CD8-positive, alpha-beta memory T cell (primary cell): ENCODE data around the gene KRTAP10-12. TPM values are rescaled to one million over a fixed set of nuclear protein-coding genes. Genes with fewer than 3 reads are reported as not detected.
"Not testable (repeated sequence)": the region's sequence is repeated elsewhere in the genome, so short reads cannot be mapped to it uniquely, and the experiment has no call there.

Source experiments
- CTCF ChIA-PET: fragments of 350-600 bp; sonication (Branson Sonifier 250); formaldehyde crosslinking; loops from one replicate; lab custom pipeline; 2021; ENCODE audit warnings: antibody characterized with exemption; lab: Charles Lee
- POLR2A ChIA-PET: fragments of 350-600 bp; sonication (Branson Sonifier 250); formaldehyde crosslinking; loops from one replicate; lab custom pipeline; 2021; ENCODE audit warnings: antibody characterized with exemption; lab: Charles Lee
- DNase-seq, 5 donors: peaks; one replicate each; pipeline versions ENCODE4 v3.0.0 to v3.0.0-alpha.2; 2020 to 2022; ENCODE audit warnings: mixed read lengths in 1 of 5
- H3K27ac ChIP-seq: one replicate; pipeline ENCODE4 v1.7.0; 2013; ENCODE audit warnings: low read depth, mild to moderate bottlenecking, low read length, moderate library complexity
- H3K27me3 ChIP-seq: 2 replicates; pipeline ENCODE4 v1.7.0; 2013; ENCODE audit warnings: low read length, mild to moderate bottlenecking; ENCODE audit not compliant: insufficient read depth, poor library complexity, severe bottlenecking
- H3K36me3 ChIP-seq: 2 replicates; pipeline ENCODE4 v1.7.0; 2013; ENCODE audit warnings: mild to moderate bottlenecking, low read length, moderate library complexity; ENCODE audit not compliant: insufficient read depth
- H3K4me1 ChIP-seq: 2 replicates; pipeline ENCODE4 v1.7.0; 2013; ENCODE audit warnings: mild to moderate bottlenecking, low read length, moderate library complexity; ENCODE audit not compliant: insufficient read depth
- H3K4me3 ChIP-seq: 2 replicates; pipeline ENCODE4 v1.7.0; 2013; ENCODE audit warnings: mild to moderate bottlenecking, low read length
- H3K9me3 ChIP-seq: 2 replicates; pipeline ENCODE4 v1.7.0; 2013; ENCODE audit warnings: mild to moderate bottlenecking, low read length
- H3K27ac Mint-ChIP-seq, 8 donors: one replicate each; pipeline ENCODE4 v1.8.0; 2020 to 2021; ENCODE audit warnings: mixed read lengths in 8 of 8, mild to moderate bottlenecking in 6 of 8, inconsistent platforms in 3 of 8, moderate library complexity in 3 of 8
- H3K27me3 Mint-ChIP-seq, 2 donors: one replicate each; pipeline ENCODE4 v1.8.0; 2020 to 2021; ENCODE audit warnings: mixed read lengths in 2 of 2, mild to moderate bottlenecking in 1 of 2, moderate library complexity in 1 of 2
- H3K36me3 Mint-ChIP-seq, 3 donors: one replicate each; pipeline ENCODE4 v1.8.0; 2020 to 2021; ENCODE audit warnings: mixed read lengths in 3 of 3, inconsistent platforms in 1 of 3, mild to moderate bottlenecking in 1 of 3
- H3K4me1 Mint-ChIP-seq, 3 donors: one replicate each; pipeline ENCODE4 v1.8.0; 2020 to 2021; ENCODE audit warnings: mixed read lengths in 3 of 3, inconsistent platforms in 1 of 3, mild to moderate bottlenecking in 1 of 3
- H3K4me3 Mint-ChIP-seq, 7 donors: one replicate each; pipeline ENCODE4 v1.8.0; 2020 to 2021; ENCODE audit warnings: mixed read lengths in 7 of 7, mild to moderate bottlenecking in 6 of 7, moderate library complexity in 4 of 7, inconsistent platforms in 2 of 7
- H3K9me3 Mint-ChIP-seq, 5 donors: one replicate each; pipeline ENCODE4 v1.8.0; 2020 to 2022; ENCODE audit warnings: mixed read lengths in 5 of 5, mild to moderate bottlenecking in 3 of 5, moderate library complexity in 2 of 5, inconsistent platforms in 1 of 5
- polyA plus RNA-seq: library from polyadenylated mRNA; unstranded; fragments of 300-500 nt; fragmentation: Illumina TruSeq; gene quantifications from one replicate; pipeline ENCODE4 v1.2.3, GENCODE V29; 2021
- total RNA-seq, 2 experiments: library from RNA; stranded (reverse); gene quantifications; one replicate each; pipeline ENCODE4 v1.2.3, GENCODE V29; 2021

Gene KRTAP10-12
- total and polyA plus RNA-seq, 3 experiments from 2014 or later: not detected

GRCh38 chr21:44677881-44678280 is 19.1 kb upstream of the KRTAP10-12 start:
- DNase-seq: no peak
- no peak overlapping the region for H3K27ac Mint-ChIP-seq
- ChIA-PET CTCF (no interaction called here), POLR2A (no interaction called here)
- H3K4me3 ChIP-seq: no peak overlapping the region
- no peaks in the 10 kb centered on the region for H3K9me3 ChIP-seq
- no peaks in the 10 kb centered on the region for H3K36me3 ChIP-seq
- no peak overlapping the region for H3K27ac ChIP-seq
- H3K9me3 Mint-ChIP-seq: peaks cover 5 to 15% (median 12%) of the 10 kb centered on the region in 5 donors
- H3K27me3 Mint-ChIP-seq: peaks cover 1 to 4% of the 10 kb centered on the region in 2 donors
- H3K36me3 Mint-ChIP-seq: peaks cover 0 to 28% (median 1%) of the 10 kb centered on the region in 3 donors
- H3K4me3 Mint-ChIP-seq: no peak overlapping the region
- H3K4me1 Mint-ChIP-seq: peaks cover 0 to 1% (median 0%) of the 10 kb centered on the region in 3 donors
- no peaks in the 10 kb centered on the region for H3K4me1 ChIP-seq
- no peaks in the 10 kb centered on the region for H3K27me3 ChIP-seq

- peaks cover 0 to 4% (median 0%) of the 10 kb centered on the region in 3 donors for H3K36me3 Mint-ChIP-seq
- no peak for DNase-seq
- H3K9me3 Mint-ChIP-seq: no peaks in the 10 kb centered on the region
- H3K4me1 Mint-ChIP-seq: peaks cover 3 to 7% (median 4%) of the 10 kb centered on the region in 3 donors
- H3K27me3 ChIP-seq: no peaks in the 10 kb centered on the region
- ChIA-PET CTCF (no interaction called here), POLR2A (no interaction called here)
- H3K27ac Mint-ChIP-seq: no peak overlapping the region
- H3K27ac ChIP-seq: no peak overlapping the region
- no peak overlapping the region for H3K4me3 ChIP-seq
- H3K4me3 Mint-ChIP-seq: no peak overlapping the region
- peaks cover 1 to 11% of the 10 kb centered on the region in 2 donors for H3K27me3 Mint-ChIP-seq
- no peaks in the 10 kb centered on the region for H3K9me3 ChIP-seq
- H3K36me3 ChIP-seq: no peaks in the 10 kb centered on the region
- no peaks in the 10 kb centered on the region for H3K4me1 ChIP-seq
Measured at GRCh38 chr21:44681152-44681551, 15.8 kb upstream of the KRTAP10-12 start.

- no peaks in the 10 kb centered on the region for H3K4me1 ChIP-seq
- POLR2A ChIA-PET: interaction anchor here (0.6 kb wide), 1 partner anchor 35 kb away, joined by 3 read pairs; no protein-coding TSS in a partner anchor
- peaks cover 6 to 7% (median 6%) of the 10 kb centered on the region in 3 donors for H3K4me1 Mint-ChIP-seq
- peaks cover 0 to 4% (median 0%) of the 10 kb centered on the region in 3 donors for H3K36me3 Mint-ChIP-seq
- H3K27ac Mint-ChIP-seq: no peak within 1 kb of the TSS
- CTCF ChIA-PET: interaction anchor here (1.3 to 1.4 kb wide), 2 partner anchors 24 to 111 kb away, joined by 3 read pairs; partner anchors contain the start of gene KRTAP12-3
- no peaks in the 10 kb centered on the region for H3K9me3 Mint-ChIP-seq
- H3K4me3 Mint-ChIP-seq: no peak within 1 kb of the TSS
- no peaks in the 10 kb centered on the region for H3K36me3 ChIP-seq
- no peaks in the 10 kb centered on the region for H3K27me3 ChIP-seq
- DNase-seq: no peak
- H3K27me3 Mint-ChIP-seq: peaks cover 1 to 16% of the 10 kb centered on the region in 2 donors
- no peaks in the 10 kb centered on the region for H3K9me3 ChIP-seq
- H3K27ac ChIP-seq: no peak within 1 kb of the TSS
- H3K4me3 ChIP-seq: no peak within 1 kb of the TSS
Measured at GRCh38 chr21:44681861-44682579, 15.0 kb upstream of the KRTAP10-12 start, which contains the start of gene KRTAP12-1. Gene KRTAP12-1, minus strand, starts transcription at chr21:44682163. Its CDS starts 40 bp downstream, at chr21:44682123.

- ChIA-PET POLR2A (interaction anchor here (0.6 kb wide), 1 partner anchor 35 kb away, joined by 3 read pairs; no protein-coding TSS in a partner anchor), CTCF (interaction anchor here (1.3 to 1.4 kb wide), 2 partner anchors 25 to 111 kb away, joined by 3 read pairs; partner anchors contain the start of gene KRTAP12-3)
- H3K27ac ChIP-seq: no peak overlapping the region
- no peak overlapping the region for H3K4me3 Mint-ChIP-seq
- no peaks in the 10 kb centered on the region for H3K36me3 ChIP-seq
- peaks cover 0 to 4% (median 0%) of the 10 kb centered on the region in 3 donors for H3K36me3 Mint-ChIP-seq
- no peaks in the 10 kb centered on the region for H3K9me3 ChIP-seq
- H3K4me3 ChIP-seq: no peak overlapping the region
- H3K4me1 Mint-ChIP-seq: peaks cover 6 to 7% (median 6%) of the 10 kb centered on the region in 3 donors
- H3K27ac Mint-ChIP-seq: no peak overlapping the region
- H3K27me3 Mint-ChIP-seq: peaks cover 4 to 22% of the 10 kb centered on the region in 2 donors
- DNase-seq: no peak
- H3K4me1 ChIP-seq: no peaks in the 10 kb centered on the region
- no peaks in the 10 kb centered on the region for H3K9me3 Mint-ChIP-seq
- H3K27me3 ChIP-seq: no peaks in the 10 kb centered on the region
Measured at GRCh38 chr21:44682580-44683151, 14.3 kb upstream of the KRTAP10-12 start.

GRCh38 chr21:44684077-44684476 is 12.9 kb upstream of the KRTAP10-12 start:
- no peak overlapping the region for H3K4me3 ChIP-seq
- no peaks in the 10 kb centered on the region for H3K4me1 ChIP-seq
- no peak for DNase-seq
- H3K27me3 Mint-ChIP-seq: peaks cover 8 to 23% of the 10 kb centered on the region in 2 donors
- H3K36me3 ChIP-seq: no peaks in the 10 kb centered on the region
- H3K9me3 Mint-ChIP-seq: no peaks in the 10 kb centered on the region
- H3K27ac Mint-ChIP-seq: peak overlapping the region in 1 of 8 donors; percentile 43
- no peaks in the 10 kb centered on the region for H3K9me3 ChIP-seq
- H3K4me3 Mint-ChIP-seq: no peak overlapping the region
- no peaks in the 10 kb centered on the region for H3K27me3 ChIP-seq
- peaks cover 0 to 4% (median 0%) of the 10 kb centered on the region in 3 donors for H3K36me3 Mint-ChIP-seq
- H3K27ac ChIP-seq: no peak overlapping the region
- H3K4me1 Mint-ChIP-seq: peaks cover 6 to 7% (median 6%) of the 10 kb centered on the region in 3 donors
- CTCF ChIA-PET: no interaction called here
- POLR2A ChIA-PET: no interaction called here

GRCh38 chr21:44684483-44684882 is 12.5 kb upstream of the KRTAP10-12 start:
- Histone ChIP-seq H3K4me3 (no peak overlapping the region), H3K27ac (no peak overlapping the region), H3K9me3 (no peaks in the 10 kb centered on the region), H3K36me3 (no peaks in the 10 kb centered on the region), H3K4me1 (no peaks in the 10 kb centered on the region), H3K27me3 (no peaks in the 10 kb centered on the region)
- Mint-ChIP-seq H3K4me1 (peaks cover 6 to 7% (median 6%) of the 10 kb centered on the region in 3 donors), H3K36me3 (peaks cover 0 to 4% (median 0%) of the 10 kb centered on the region in 3 donors), H3K4me3 (no peak overlapping the region), H3K9me3 (no peaks in the 10 kb centered on the region), H3K27me3 (peaks cover 8 to 23% of the 10 kb centered on the region in 2 donors), H3K27ac (peak overlapping the region in 1 of 8 donors; percentile 91)
- ChIA-PET POLR2A (no interaction called here), CTCF (no interaction called here)
- no peak for DNase-seq

- peak overlapping the region in 1 of 7 donors; percentile 26 for H3K4me3 Mint-ChIP-seq
- H3K4me1 ChIP-seq, H3K27me3 ChIP-seq, POLR2A ChIA-PET, H3K9me3 Mint-ChIP-seq, H3K36me3 ChIP-seq, H3K4me1 Mint-ChIP-seq, H3K36me3 Mint-ChIP-seq, CTCF ChIA-PET, H3K9me3 ChIP-seq, H3K4me3 ChIP-seq, DNase-seq, H3K27ac ChIP-seq: not testable (repeated sequence)
- peak overlapping the region in 1 of 8 donors; percentile 34 for H3K27ac Mint-ChIP-seq
- H3K27me3 Mint-ChIP-seq: peaks cover 8 to 26% of the 10 kb centered on the region in 2 donors
Measured at GRCh38 chr21:44685050-44685449, 11.9 kb upstream of the KRTAP10-12 start.
